ENCODE results near the gene LIN7C.

LIN7C gene

DNA sequence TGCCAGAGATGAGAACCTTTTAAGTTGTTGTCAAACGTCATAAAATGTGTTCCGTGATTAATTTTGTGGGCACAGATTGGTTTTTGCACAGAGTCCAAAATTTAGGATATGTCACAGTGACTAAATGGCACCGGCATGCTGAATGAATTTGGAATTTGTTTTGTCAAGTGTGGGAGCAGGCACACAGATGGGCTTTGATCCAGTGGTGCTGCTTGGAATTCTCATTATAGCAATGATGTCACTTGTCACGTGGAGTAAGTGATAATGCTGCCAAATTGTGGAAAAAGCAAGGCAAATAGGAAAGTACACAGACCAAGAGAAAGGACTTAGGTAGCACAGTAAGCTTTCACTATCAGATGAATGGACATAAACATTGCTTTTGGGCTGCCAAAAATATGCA is 8.0 kb upstream of the LIN7C start:
- FAIRE-seq (no peak), DNase-seq (ENCODE audit: insufficient read length, low spot score) (no peak)
- no peak for TF ChIP-seq SPI1 (IDR thresholded peaks at IDR 0.05; ENCODE audit: low read depth, low read length)
- TF ChIP-seq POLR2AphosphoS5 (IDR thresholded peaks at IDR 0.05; ENCODE audit: low read depth, low read length): no peak
- TF ChIP-seq TAF1 (IDR thresholded peaks at IDR 0.05; ENCODE audit: low read depth, low read length): no peak
- no peak for TF ChIP-seq POLR2A (IDR thresholded peaks at IDR 0.05; ENCODE audit: low read depth, low read length)
- no peak for TF ChIP-seq PAX5 (IDR thresholded peaks at IDR 0.05; ENCODE audit: insufficient read depth, low read length, severe bottlenecking)
- no peak for TF ChIP-seq POU2F2 (IDR thresholded peaks at IDR 0.05; ENCODE audit: low read depth, low read length)

DNA sequence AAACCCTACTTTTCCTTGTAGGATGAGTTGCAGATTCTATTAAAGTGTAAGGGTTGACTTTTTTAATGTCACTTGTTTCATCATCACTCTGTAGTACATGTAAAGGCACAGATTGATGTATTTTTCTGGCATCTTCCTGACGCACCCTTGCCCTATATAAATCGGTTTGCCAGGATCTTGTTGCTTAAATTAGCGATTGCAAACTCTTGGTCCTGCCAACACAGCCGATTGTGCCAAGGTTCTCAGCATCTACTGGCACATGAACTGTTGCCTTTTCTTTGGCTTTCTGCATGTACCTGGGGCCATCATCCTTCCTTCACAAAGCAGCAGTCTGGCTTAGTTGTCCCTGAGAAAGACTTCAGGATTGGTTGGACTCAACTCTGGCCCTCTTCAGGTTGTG is 7.5 kb upstream of the LIN7C start:
- DNase-seq (ENCODE audit: insufficient read length, low spot score): no peak
- no peak for FAIRE-seq

DNA sequence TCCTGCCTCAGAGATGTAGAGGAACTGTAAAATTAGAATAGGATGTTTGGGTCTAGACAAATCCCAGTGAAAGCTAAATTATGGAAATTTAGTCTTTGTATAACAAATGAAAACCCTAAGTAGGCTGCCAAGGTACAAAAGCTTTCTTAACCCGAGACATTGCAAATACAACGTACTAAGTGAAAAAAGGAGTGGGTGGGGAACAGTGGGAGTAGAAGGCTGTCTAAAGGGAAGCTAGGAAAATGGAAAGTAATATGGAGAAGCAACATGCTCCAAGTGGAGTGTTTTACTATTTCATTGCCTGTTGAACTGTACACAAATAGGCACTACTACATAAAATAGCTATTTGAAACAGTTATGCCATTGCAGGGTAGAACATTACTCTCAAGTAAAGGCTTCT is 6.8 kb upstream of the LIN7C start:
- no peak for TF ChIP-seq POU2F2 (IDR thresholded peaks at IDR 0.05; ENCODE audit: low read depth, low read length)
- no peak for TF ChIP-seq POLR2AphosphoS5 (IDR thresholded peaks at IDR 0.05; ENCODE audit: low read depth, low read length)
- TF ChIP-seq PAX5 (IDR thresholded peaks at IDR 0.05; ENCODE audit: insufficient read depth, low read length, severe bottlenecking): no peak
- no peak for TF ChIP-seq POLR2A (IDR thresholded peaks at IDR 0.05; ENCODE audit: low read depth, low read length)
- TF ChIP-seq SPI1 (IDR thresholded peaks at IDR 0.05; ENCODE audit: low read depth, low read length): no peak
- no peak for TF ChIP-seq TAF1 (IDR thresholded peaks at IDR 0.05; ENCODE audit: low read depth, low read length)
- DNase-seq (ENCODE audit: insufficient read length, low spot score): no peak
- FAIRE-seq: no peak

More for the DNA sequence above, 7.5 kb upstream of the LIN7C start:
- no peak for TF ChIP-seq SPI1 (IDR thresholded peaks at IDR 0.05; ENCODE audit: low read depth, low read length)
- TF ChIP-seq POLR2AphosphoS5 (IDR thresholded peaks at IDR 0.05; ENCODE audit: low read depth, low read length): no peak
- TF ChIP-seq POLR2A (IDR thresholded peaks at IDR 0.05; ENCODE audit: low read depth, low read length): no peak
- no peak for TF ChIP-seq PAX5 (IDR thresholded peaks at IDR 0.05; ENCODE audit: insufficient read depth, low read length, severe bottlenecking)
- TF ChIP-seq TAF1 (IDR thresholded peaks at IDR 0.05; ENCODE audit: low read depth, low read length): no peak
- no peak for TF ChIP-seq POU2F2 (IDR thresholded peaks at IDR 0.05; ENCODE audit: low read depth, low read length)

DNA sequence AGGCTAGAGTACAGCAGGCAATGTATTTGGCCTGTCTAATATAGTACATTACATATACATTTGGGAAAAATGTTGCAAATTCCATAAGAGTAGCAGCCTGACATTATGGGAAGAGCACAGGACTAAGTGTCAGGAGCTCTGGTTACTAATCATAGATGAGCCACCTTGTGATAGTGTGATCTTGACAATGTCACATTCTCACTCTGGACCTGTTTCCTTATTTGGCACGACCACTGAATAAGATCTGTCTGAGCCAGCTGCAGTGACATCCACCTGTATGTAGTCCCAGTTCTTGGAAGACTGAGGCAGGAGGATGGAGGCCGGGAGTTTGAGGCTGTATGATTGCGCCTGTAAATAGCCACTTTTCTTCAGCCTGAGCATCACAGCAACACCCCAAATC is 5.7 kb upstream of the LIN7C start:
- no peak for FAIRE-seq
- no peak for DNase-seq (ENCODE audit: insufficient read length, low spot score)
- no peak for TF ChIP-seq SPI1 (IDR thresholded peaks at IDR 0.05; ENCODE audit: low read depth, low read length)
- TF ChIP-seq PAX5 (IDR thresholded peaks at IDR 0.05; ENCODE audit: insufficient read depth, low read length, severe bottlenecking): no peak

DNA sequence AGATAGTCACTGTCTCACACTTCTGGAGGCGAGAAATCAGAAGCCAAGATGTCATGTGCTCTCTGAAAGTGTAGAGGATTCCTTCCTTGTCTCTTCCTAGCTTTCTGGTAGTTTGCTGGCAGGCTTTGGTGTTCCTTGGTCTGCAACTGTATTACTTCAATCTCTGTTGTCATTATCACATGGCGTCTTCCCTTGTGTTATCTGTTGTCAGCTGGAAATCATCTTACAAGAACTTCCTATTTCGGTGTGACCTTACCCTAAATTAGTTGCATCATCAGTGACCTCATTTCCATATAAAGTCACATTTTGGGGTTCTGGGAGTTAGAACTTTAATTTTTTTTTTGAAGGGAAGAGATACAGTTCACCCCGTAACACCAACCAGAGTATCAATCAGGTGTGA is 3.3 kb upstream of the LIN7C start:
- TF ChIP-seq TAF1 (IDR thresholded peaks at IDR 0.05; ENCODE audit: low read depth, low read length) (no peak), POU2F2 (IDR thresholded peaks at IDR 0.05; ENCODE audit: low read depth, low read length) (no peak), POLR2A (IDR thresholded peaks at IDR 0.05; ENCODE audit: low read depth, low read length) (no peak), PAX5 (IDR thresholded peaks at IDR 0.05; ENCODE audit: insufficient read depth, low read length, severe bottlenecking) (no peak), POLR2AphosphoS5 (IDR thresholded peaks at IDR 0.05; ENCODE audit: low read depth, low read length) (no peak)
- DNase-seq (ENCODE audit: insufficient read length, low spot score): no peak
- FAIRE-seq: no peak

DNA sequence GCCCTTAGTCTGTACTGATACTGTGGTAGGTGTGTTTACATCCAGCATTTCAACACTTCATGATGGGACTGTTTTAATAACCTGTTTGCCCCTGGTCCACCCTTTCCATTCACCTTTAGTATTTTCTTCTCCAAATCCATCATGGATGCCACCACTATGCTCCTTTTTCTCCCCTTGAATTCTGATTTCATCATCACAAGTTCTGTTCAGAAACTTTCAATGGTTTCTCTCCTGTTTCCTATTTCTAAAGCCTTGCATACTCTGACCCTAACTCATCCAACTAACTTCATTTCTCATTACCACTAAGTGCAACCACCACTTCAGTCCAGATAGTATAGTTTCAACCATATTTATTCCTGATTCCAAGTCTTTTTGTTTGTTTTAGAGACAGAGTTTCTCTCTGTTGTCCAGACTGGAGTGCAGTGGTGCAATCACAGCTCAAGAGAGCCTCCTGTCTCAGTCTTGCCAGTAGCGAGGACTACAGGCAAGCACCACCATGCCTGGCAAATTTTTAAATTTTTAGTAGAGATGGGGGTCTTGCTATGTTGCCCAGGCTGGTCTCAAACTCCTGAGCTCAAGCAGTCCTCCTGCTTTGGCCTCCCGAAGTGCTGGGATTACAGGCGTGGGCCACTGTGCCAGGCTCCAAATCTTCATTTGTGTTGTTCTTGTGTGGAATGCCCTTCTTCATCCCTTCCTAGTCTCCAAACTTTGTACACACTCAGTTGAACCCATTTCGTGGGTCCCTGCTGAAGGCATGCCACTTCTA is 1.2 kb upstream of the LIN7C start:
- no peak for FAIRE-seq

DNA sequence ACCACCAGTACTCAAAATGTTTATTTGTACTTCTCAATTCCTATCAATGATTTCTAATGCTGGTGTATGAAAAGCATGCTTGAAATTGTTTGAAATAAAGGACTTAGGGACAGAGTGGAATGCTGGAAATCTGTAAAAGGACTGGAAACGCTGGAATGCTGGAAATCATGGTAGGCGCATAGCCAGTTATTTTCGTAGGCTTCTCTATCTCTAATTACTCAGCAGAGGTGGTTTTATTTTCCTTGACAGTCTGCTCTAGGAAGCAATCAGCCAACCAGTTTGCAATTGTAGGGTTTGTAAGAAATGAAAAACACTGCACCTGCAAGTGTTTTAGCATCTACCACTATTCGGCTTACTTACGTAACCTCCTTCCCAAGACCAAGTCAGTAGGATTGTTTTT is 788 bp downstream of the LIN7C start:
- FAIRE-seq (no peak), DNase-seq (ENCODE audit: insufficient read length, low spot score) (no peak)
- TF ChIP-seq POLR2AphosphoS5 (IDR thresholded peaks at IDR 0.05; ENCODE audit: low read depth, low read length) (no peak), POLR2A (IDR thresholded peaks at IDR 0.05; ENCODE audit: low read depth, low read length) (no peak), POU2F2 (IDR thresholded peaks at IDR 0.05; ENCODE audit: low read depth, low read length) (no peak), SPI1 (IDR thresholded peaks at IDR 0.05; ENCODE audit: low read depth, low read length) (no peak), PAX5 (IDR thresholded peaks at IDR 0.05; ENCODE audit: insufficient read depth, low read length, severe bottlenecking) (no peak)

More for the DNA sequence above, 1.2 kb upstream of the LIN7C start:
- DNase-seq (ENCODE audit: insufficient read length, low spot score): no peak
- TF ChIP-seq TAF1 (IDR thresholded peaks at IDR 0.05; ENCODE audit: low read depth, low read length): no peak
- no peak for TF ChIP-seq PAX5 (IDR thresholded peaks at IDR 0.05; ENCODE audit: insufficient read depth, low read length, severe bottlenecking)
- no peak for TF ChIP-seq POLR2AphosphoS5 (IDR thresholded peaks at IDR 0.05; ENCODE audit: low read depth, low read length)
- TF ChIP-seq SPI1 (IDR thresholded peaks at IDR 0.05; ENCODE audit: low read depth, low read length): no peak
- no peak for TF ChIP-seq POLR2A (IDR thresholded peaks at IDR 0.05; ENCODE audit: low read depth, low read length)
- TF ChIP-seq POU2F2 (IDR thresholded peaks at IDR 0.05; ENCODE audit: low read depth, low read length): no peak

DNA sequence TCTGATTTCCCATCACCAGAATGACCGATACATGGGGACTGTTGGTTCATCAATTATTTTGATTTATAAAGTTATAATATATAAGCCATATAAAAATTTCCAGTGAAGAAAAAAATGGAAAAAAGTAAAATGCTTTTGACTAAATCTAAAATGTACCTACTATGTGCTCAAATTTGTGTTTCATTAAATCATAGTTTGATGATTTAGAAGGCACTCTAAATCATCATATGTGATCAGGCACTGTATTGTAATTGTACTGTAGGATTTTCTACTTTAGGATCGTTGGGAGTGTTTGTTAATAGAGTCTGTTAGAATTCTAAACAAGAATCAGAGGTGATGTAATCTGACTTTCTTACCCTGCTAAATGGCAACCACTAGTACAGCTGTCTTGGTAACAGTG is 2.4 kb downstream of the LIN7C start:
- DNase-seq (ENCODE audit: insufficient read length, low spot score) (no peak), FAIRE-seq (no peak)
- TF ChIP-seq PAX5 (IDR thresholded peaks at IDR 0.05; ENCODE audit: insufficient read depth, low read length, severe bottlenecking): no peak
- TF ChIP-seq POU2F2 (IDR thresholded peaks at IDR 0.05; ENCODE audit: low read depth, low read length): no peak
- no peak for TF ChIP-seq POLR2AphosphoS5 (IDR thresholded peaks at IDR 0.05; ENCODE audit: low read depth, low read length)
- TF ChIP-seq TAF1 (IDR thresholded peaks at IDR 0.05; ENCODE audit: low read depth, low read length): no peak
- TF ChIP-seq SPI1 (IDR thresholded peaks at IDR 0.05; ENCODE audit: low read depth, low read length): no peak
- no peak for TF ChIP-seq POLR2A (IDR thresholded peaks at IDR 0.05; ENCODE audit: low read depth, low read length)

DNA sequence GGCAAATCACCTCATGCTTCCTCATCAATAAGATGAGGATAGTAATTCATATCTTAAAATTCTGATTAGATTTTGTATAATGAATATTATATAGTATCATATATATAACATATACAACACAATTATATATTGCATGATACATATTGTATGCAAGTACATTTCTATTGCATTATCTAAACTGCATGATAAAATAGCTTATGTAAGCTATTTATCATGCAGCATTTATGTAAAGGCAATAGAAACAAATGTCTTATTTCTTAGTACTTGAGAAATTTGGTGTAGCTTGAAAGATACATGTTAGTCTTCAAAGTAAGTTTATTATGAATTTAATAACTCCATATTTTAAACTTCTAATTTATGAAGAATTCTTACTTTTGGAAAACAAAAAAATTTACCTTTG is 5.5 kb downstream of the LIN7C start:
- FAIRE-seq (no peak), DNase-seq (ENCODE audit: insufficient read length, low spot score) (no peak)
- TF ChIP-seq TAF1 (IDR thresholded peaks at IDR 0.05; ENCODE audit: low read depth, low read length) (no peak), SPI1 (IDR thresholded peaks at IDR 0.05; ENCODE audit: low read depth, low read length) (no peak), PAX5 (IDR thresholded peaks at IDR 0.05; ENCODE audit: insufficient read depth, low read length, severe bottlenecking) (no peak), POLR2A (IDR thresholded peaks at IDR 0.05; ENCODE audit: low read depth, low read length) (no peak), POU2F2 (IDR thresholded peaks at IDR 0.05; ENCODE audit: low read depth, low read length) (no peak), POLR2AphosphoS5 (IDR thresholded peaks at IDR 0.05; ENCODE audit: low read depth, low read length) (no peak)

DNA sequence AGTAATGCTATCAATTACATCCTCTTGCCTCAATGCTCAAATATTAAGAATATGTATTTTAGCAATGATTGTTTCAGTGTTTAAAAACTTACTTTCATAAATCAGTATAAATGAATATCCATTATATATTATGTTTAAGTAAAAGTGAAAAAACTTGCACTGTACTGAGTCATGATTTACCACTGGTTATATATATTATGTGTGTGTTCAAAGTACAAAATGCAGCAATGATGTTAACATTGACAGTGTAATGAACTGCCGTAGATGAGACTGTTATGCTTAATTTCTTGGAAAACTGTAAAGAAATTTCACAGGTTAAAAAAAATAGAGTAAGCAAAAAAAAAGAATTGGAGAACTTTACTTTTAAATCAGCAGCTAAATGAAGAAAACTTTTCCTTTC is 8.7 kb downstream of the LIN7C start:
- no peak for TF ChIP-seq POLR2A (IDR thresholded peaks at IDR 0.05; ENCODE audit: low read depth, low read length)
- TF ChIP-seq POU2F2 (IDR thresholded peaks at IDR 0.05; ENCODE audit: low read depth, low read length): no peak
- no peak for TF ChIP-seq SPI1 (IDR thresholded peaks at IDR 0.05; ENCODE audit: low read depth, low read length)
- TF ChIP-seq PAX5 (IDR thresholded peaks at IDR 0.05; ENCODE audit: insufficient read depth, low read length, severe bottlenecking): no peak
- no peak for TF ChIP-seq POLR2AphosphoS5 (IDR thresholded peaks at IDR 0.05; ENCODE audit: low read depth, low read length)
- no peak for FAIRE-seq
- DNase-seq (ENCODE audit: insufficient read length, low spot score): no peak
